PC-9 (cell line): Measurements from ENCODE around the gene GMEB1. TPM values are rescaled to one million over a fixed set of nuclear protein-coding genes. Genes with fewer than 3 reads are reported as not detected.

Experiments used
- BruUV-seq: library from RNA; stranded (reverse); fragments of 400-500 nt; replicated peaks from 2 replicates; lab custom pipeline; 2021; lab: Mats Ljungman, UMichigan
- CTCF ChIA-PET: fragments of 300-600 bp; sonication (Branson Sonifier 250); formaldehyde crosslinking; loops from one replicate; lab custom pipeline; 2022; ENCODE audit warnings: antibody characterized with exemption; lab: Charles Lee
- POLR2A ChIA-PET: fragments of 300-600 bp; sonication (Branson Sonifier 250); formaldehyde crosslinking; loops from one replicate; lab custom pipeline; 2022; ENCODE audit warnings: antibody characterized with exemption; ENCODE audit not compliant: unreplicated experiment; lab: Charles Lee
- DNase-seq, 2 experiments: peaks; one replicate each; pipeline versions ENCODE4 v3.0.0 to v3.0.0-alpha.2; 2015 to 2022; ENCODE audit warnings: mixed read lengths in 1 of 2
- H2AFZ ChIP-seq: fragments of 200-600 bp; sonication (generic); 2 replicates; pipeline ENCODE4 v1.8.1; 2017; ENCODE audit warnings: antibody characterized with exemption
- H3F3A ChIP-seq: fragments of 200-600 bp; sonication (generic); 2 replicates; pipeline ENCODE4 v1.8.1; 2017; ENCODE audit warnings: antibody characterized with exemption, mild to moderate bottlenecking, low read depth; ENCODE audit not compliant: insufficient read depth
- H3K27ac ChIP-seq: fragments of 200-600 bp; sonication (generic); 2 replicates; pipeline ENCODE4 v1.6.1; 2016; ENCODE audit warnings: mixed run types
- H3K27me3 ChIP-seq: fragments of 200-600 bp; sonication (generic); 2 replicates; pipeline ENCODE4 v1.6.1; 2016; ENCODE audit warnings: low read depth, mixed run types; ENCODE audit not compliant: insufficient read depth
- H3K36me3 ChIP-seq: fragments of 200-600 bp; sonication (generic); 2 replicates; pipeline ENCODE4 v1.6.1; 2016; ENCODE audit warnings: low read depth, mixed run types
- H3K4me1 ChIP-seq: fragments of 200-600 bp; sonication (generic); replicated peaks from 2 replicates; pipeline ENCODE4 v1.6.1; 2016; ENCODE audit warnings: mixed run types; ENCODE audit not compliant: insufficient read depth
- H3K4me2 ChIP-seq: fragments of 200-600 bp; sonication (generic); 2 replicates; pipeline ENCODE4 v1.6.1; 2017; ENCODE audit warnings: mixed run types
- H3K4me3 ChIP-seq: fragments of 200-600 bp; sonication (generic); 2 replicates; pipeline ENCODE4 v1.6.1; 2016; ENCODE audit warnings: mixed run types
- H3K79me2 ChIP-seq: fragments of 200-600 bp; sonication (generic); 2 replicates; pipeline ENCODE4 v1.6.1; 2017; ENCODE audit warnings: low read depth, mixed run types
- H3K9me2 ChIP-seq: fragments of 200-600 bp; sonication (generic); 2 replicates; pipeline ENCODE4 v1.8.1; 2017; ENCODE audit warnings: mild to moderate bottlenecking; ENCODE audit not compliant: insufficient read depth
- H3K9me3 ChIP-seq: fragments of 200-600 bp; sonication (generic); 2 replicates; pipeline ENCODE4 v1.8.1; 2016; ENCODE audit warnings: low read depth; ENCODE audit not compliant: insufficient read depth
- H4K20me1 ChIP-seq: fragments of 200-600 bp; sonication (generic); 2 replicates; pipeline ENCODE4 v1.8.1; 2017; ENCODE audit not compliant: insufficient read depth
- CTCF ChIP-seq: fragments of 200-600 bp; sonication (generic); conservative IDR thresholded peaks from 2 replicates; pipeline ENCODE4 v1.6.1; 2017; ENCODE audit warnings: mixed run types, antibody characterized with exemption, mild to moderate bottlenecking, moderate library complexity
- EZH2 ChIP-seq: fragments of 200-600 bp; sonication (generic); IDR thresholded peaks from 2 replicates; pipeline ENCODE4 v1.8.0; 2017; ENCODE audit warnings: antibody characterized with exemption, low read depth
- intact Hi-C: fragments of 100-400 bp; cut with micrococcal nuclease; formaldehyde crosslinking; loops from one replicate; pipeline ENCODE4 v1.10.0; 2022; ENCODE audit not compliant: unreplicated experiment
- total RNA-seq: library from RNA; stranded (reverse); gene quantifications from 2 replicates; pipeline ENCODE4 v1.2.3, GENCODE V29; 2021

GMEB1 gene
- total RNA-seq, 1 experiment from 2014 or later, result 9.7 TPM

GRCh38 chr1:28758420-28758819 lies 89.8 kb downstream of the GMEB1 start:
- Histone ChIP-seq H3K9me3 (no peaks in the 10 kb centered on the region), H3K4me1 (no peaks in the 10 kb centered on the region), H3K27ac (no peak overlapping the region), H2AFZ (no peak overlapping the region), H3K79me2 (peaks cover 80% of the 10 kb centered on the region), H4K20me1 (peaks cover 81% of the 10 kb centered on the region), H3K27me3 (no peaks in the 10 kb centered on the region), H3K4me3 (no peak overlapping the region), H3K9me2 (no peaks in the 10 kb centered on the region), H3K4me2 (no peak overlapping the region), H3K36me3 (no peaks in the 10 kb centered on the region), H3F3A (no peaks in the 10 kb centered on the region; the same call in 1 of the 2 replicates)
- TF ChIP-seq CTCF (no peak), EZH2 (no peak)
- intact Hi-C loops, result no loop called here
- BruUV-seq, result no TSS peak
- no peak for DNase-seq
- ChIA-PET POLR2A (interaction anchor here (0.6 kb wide), 1 partner anchor 182 kb away, joined by 3 read pairs; no protein-coding TSS in a partner anchor), CTCF (no interaction called here)

- Histone ChIP-seq H3K27me3 (no peaks in the 10 kb centered on the region), H3K36me3 (no peaks in the 10 kb centered on the region), H4K20me1 (peaks cover 73% of the 10 kb centered on the region), H3K9me3 (no peaks in the 10 kb centered on the region), H3K27ac (no peak overlapping the region), H3K4me3 (no peak overlapping the region), H3K4me2 (no peak overlapping the region), H3K9me2 (no peaks in the 10 kb centered on the region), H3F3A (no peaks in the 10 kb centered on the region; the same call in 1 of the 2 replicates), H3K4me1 (no peaks in the 10 kb centered on the region), H2AFZ (no peak overlapping the region), H3K79me2 (peaks cover 72% of the 10 kb centered on the region)
- ChIA-PET POLR2A (interaction anchor here (0.9 kb wide), 1 partner anchor 16 kb away, joined by 6 read pairs; no protein-coding TSS in a partner anchor), CTCF (no interaction called here)
- no peak for TF ChIP-seq EZH2
- no peak for TF ChIP-seq CTCF
- intact Hi-C loops, result no loop called here
- DNase-seq, result no peak
- BruUV-seq, result no TSS peak
Observed at GRCh38 chr1:28759257-28759656, 90.7 kb downstream of the GMEB1 start.

- ChIA-PET CTCF (no interaction called here), POLR2A (no interaction called here)
- no peak overlapping the region for H3K4me2 ChIP-seq
- no peaks in the 10 kb centered on the region for H3K4me1 ChIP-seq
- no peaks in the 10 kb centered on the region for H3K9me2 ChIP-seq
- DNase-seq, result no peak
- intact Hi-C loops, result no loop called here
- H3F3A ChIP-seq, result no peaks in the 10 kb centered on the region; the same call in 1 of the 2 replicates
- H3K4me3 ChIP-seq, result no peak overlapping the region
- no peaks in the 10 kb centered on the region for H3K36me3 ChIP-seq
- H3K79me2 ChIP-seq, result peaks cover 72% of the 10 kb centered on the region
- BruUV-seq, result no TSS peak
- H2AFZ ChIP-seq, result no peak overlapping the region
- no peak for TF ChIP-seq EZH2
- H3K9me3 ChIP-seq, result no peaks in the 10 kb centered on the region
- H4K20me1 ChIP-seq, result peaks cover 65% of the 10 kb centered on the region
- no peak overlapping the region for H3K27ac ChIP-seq
- H3K27me3 ChIP-seq, result no peaks in the 10 kb centered on the region
Observed at GRCh38 chr1:28761189-28761588, 92.6 kb downstream of the GMEB1 start.
